IMR-90 (cell line): ENCODE results near the gene ETF1. TPM values are rescaled to one million over a fixed set of nuclear protein-coding genes. Genes with fewer than 3 reads are reported as not detected.

Experiments used
- ATAC-seq: fragments of 200-7000 bp; cut with Tn5 transposase; 2 replicates; pipeline ENCODE4 v1.9.1; 2020; ENCODE audit warnings: low read depth, mild to moderate bottlenecking, moderate library complexity
- BruUV-seq: library from RNA; stranded (reverse); fragments of 400-500 nt; replicated peaks from 2 replicates; lab custom pipeline; 2021; lab: Mats Ljungman, UMichigan
- CTCF ChIA-PET: fragments of 300-600 bp; formaldehyde crosslinking; extraction: SDS; loops from one replicate; lab custom pipeline; 2021; ENCODE audit warnings: antibody characterized with exemption; lab: Yijun Ruan, JAX
- POLR2A ChIA-PET: fragments of 300-600 bp; sonication (Branson Sonifier 250); formaldehyde crosslinking; loops from one replicate; lab custom pipeline; 2022; ENCODE audit warnings: antibody characterized with exemption; ENCODE audit not compliant: unreplicated experiment; lab: Charles Lee
- DNase-seq: peaks from one replicate; pipeline ENCODE4 v3.0.0; 2013
- H2AFZ ChIP-seq: replicated peaks from 2 replicates; pipeline ENCODE3; 2013; ENCODE audit warnings: low read length, mild to moderate bottlenecking; ENCODE audit not compliant: poor library complexity
- H2AK5ac ChIP-seq: 2 replicates; pipeline ENCODE4 v1.6.1; 2013; ENCODE audit warnings: low read depth, low read length, inconsistent platforms
- H2AK9ac ChIP-seq: replicated peaks from 2 replicates; pipeline ENCODE3; 2013; ENCODE audit warnings: mild to moderate bottlenecking, low read depth, low read length, moderate library complexity; ENCODE audit not compliant: poor library complexity
- H2BK120ac ChIP-seq: 2 replicates; pipeline ENCODE4 v1.6.1; 2013; ENCODE audit warnings: low read depth, low read length, inconsistent platforms
- H2BK15ac ChIP-seq: 3 replicates; pipeline ENCODE4 v1.6.1; 2013; ENCODE audit warnings: low read depth, low read length, inconsistent platforms
- H2BK20ac ChIP-seq: 2 replicates; pipeline ENCODE4 v1.6.1; 2013; ENCODE audit warnings: low read depth, mild to moderate bottlenecking, inconsistent platforms, low read length, moderate library complexity
- H2BK5ac ChIP-seq: 2 replicates; pipeline ENCODE4 v1.6.1; 2013; ENCODE audit warnings: mild to moderate bottlenecking, low read depth, low read length, inconsistent platforms; ENCODE audit not compliant: poor library complexity, severe bottlenecking
- H3K14ac ChIP-seq: replicated peaks from 2 replicates; pipeline ENCODE4 v1.6.1; 2013; ENCODE audit warnings: low read depth, low read length, inconsistent platforms
- H3K18ac ChIP-seq: 2 replicates; pipeline ENCODE4 v1.6.1; 2013; ENCODE audit warnings: low read depth, low read length, control low read depth
- H3K23ac ChIP-seq: 2 replicates; pipeline ENCODE4 v1.6.1; 2013; ENCODE audit warnings: low read depth, low read length, inconsistent platforms
- H3K27ac ChIP-seq: 2 replicates; pipeline ENCODE4 v1.5.1; 2013; ENCODE audit warnings: mild to moderate bottlenecking, control low read depth, low read length; ENCODE audit not compliant: insufficient read depth
- H3K27me3 ChIP-seq: 2 replicates; pipeline ENCODE4 v1.6.1; 2013; ENCODE audit warnings: low read length; ENCODE audit not compliant: control insufficient read depth, insufficient read depth
- H3K36me3 ChIP-seq: 2 replicates; pipeline ENCODE4 v1.6.1; 2013; ENCODE audit warnings: low read length, mixed read lengths; ENCODE audit not compliant: control insufficient read depth, insufficient read depth
- H3K4ac ChIP-seq: 2 replicates; pipeline ENCODE4 v1.6.1; 2013; ENCODE audit warnings: low read depth, low read length, inconsistent platforms
- H3K4me1 ChIP-seq: 2 replicates; pipeline ENCODE4 v1.6.1; 2013; ENCODE audit warnings: low read length, mixed read lengths; ENCODE audit not compliant: control insufficient read depth, insufficient read depth
- H3K4me2 ChIP-seq: 2 replicates; pipeline ENCODE4 v1.6.1; 2013; ENCODE audit warnings: low read depth, mild to moderate bottlenecking, control low read depth, low read length, moderate library complexity
- H3K4me3 ChIP-seq: 2 replicates; pipeline ENCODE4 v1.5.1; 2013; ENCODE audit warnings: low read depth, mild to moderate bottlenecking, control low read depth, low read length, moderate library complexity; ENCODE audit not compliant: insufficient read depth
- H3K56ac ChIP-seq: 2 replicates; pipeline ENCODE4 v1.6.1; 2013; ENCODE audit warnings: low read length, inconsistent platforms; ENCODE audit not compliant: insufficient read depth; ENCODE audit errors: extremely low read depth
- H3K79me1 ChIP-seq, 2 experiments: 2 replicates each; pipeline ENCODE4 v1.6.1; 2013; ENCODE audit warnings: low read length in 2 of 2, inconsistent platforms in 1 of 2, low read depth in 1 of 2
- H3K9ac ChIP-seq: 2 replicates; pipeline ENCODE4 v1.6.1; 2013; ENCODE audit warnings: low read depth, low read length, control low read depth
- H3K9me1 ChIP-seq: 2 replicates; pipeline ENCODE4 v1.6.1; 2013; ENCODE audit warnings: low read length, inconsistent platforms; ENCODE audit not compliant: insufficient read depth
- H3K9me3 ChIP-seq: 2 replicates; pipeline ENCODE4 v1.6.1; 2013; ENCODE audit warnings: low read length; ENCODE audit not compliant: control insufficient read depth, insufficient read depth
- H4K20me1 ChIP-seq: 2 replicates; pipeline ENCODE4 v1.6.1; 2013; ENCODE audit warnings: low read length, inconsistent platforms; ENCODE audit not compliant: insufficient read depth
- H4K5ac ChIP-seq: 2 replicates; pipeline ENCODE4 v1.6.1; 2013; ENCODE audit warnings: mild to moderate bottlenecking, low read depth, low read length, control low read depth
- H4K8ac ChIP-seq, 2 experiments: 2 replicates each; pipeline ENCODE4 v1.6.1; 2013; ENCODE audit warnings: low read depth in 2 of 2, low read length in 2 of 2, control low read depth in 1 of 2, inconsistent platforms in 1 of 2
- H4K91ac ChIP-seq: 2 replicates; pipeline ENCODE4 v1.6.1; 2013; ENCODE audit warnings: low read depth, low read length, inconsistent platforms; ENCODE audit not compliant: insufficient read depth
- BHLHE40 ChIP-seq: fragments of 150-350 bp; IDR thresholded peaks from 2 replicates; pipeline ENCODE4 v1.6.1; 2016; ENCODE audit warnings: mild to moderate bottlenecking, low read depth, low read length
- CEBPB ChIP-seq: IDR thresholded peaks from 2 replicates; pipeline ENCODE4 v1.6.1; 2012; ENCODE audit warnings: low read depth, low read length, improper control_type of control experiment
- FOS ChIP-seq: fragments of 150-350 bp; IDR thresholded peaks from 2 replicates; pipeline ENCODE4 v1.6.1; 2016; ENCODE audit warnings: low read depth, low read length
- RFX5 ChIP-seq: IDR thresholded peaks from 2 replicates; pipeline ENCODE4 v1.8.0; 2012; ENCODE audit warnings: low read depth, mild to moderate bottlenecking, low read length, moderate library complexity
- SMC3 ChIP-seq: fragments of 150-350 bp; IDR thresholded peaks from 2 replicates; pipeline ENCODE4 v1.6.1; 2016; ENCODE audit warnings: low read depth, mild to moderate bottlenecking, antibody characterized with exemption, low read length, moderate library complexity
- WGBS, 2 experiments: methylation state at CpG; one replicate each; pipeline versions ENCODE4 v1.1.5 to v1.1.7; 2013; ENCODE audit warnings: missing lambda C conversion rate in 2 of 2; ENCODE audit not compliant: insufficient read length in 1 of 2; ENCODE audit errors: extremely low coverage in 2 of 2; 5-methylcytosine and 5-hydroxymethylcytosine counted together
- dilution Hi-C: fragments of 300-500 bp; cut with HindIII; formaldehyde crosslinking; loops from one replicate; pipeline ENCODE4 v1.14.3; 2018; ENCODE audit warnings: low sequenced_read_pairs; ENCODE audit not compliant: unreplicated experiment
- in situ Hi-C: fragments of 300-500 bp; cut with MboI; formaldehyde crosslinking; loops from 3 replicates; pipeline ENCODE4 v1.14.3; 2019; ENCODE audit warnings: low sequenced_read_pairs, inconsistent platforms, mixed read lengths
- intact Hi-C: fragments of 100-400 bp; cut with micrococcal nuclease; formaldehyde crosslinking; loops from 2 replicates; pipeline ENCODE4 v1.10.0; 2022
- polyA plus RNA-seq, 3 experiments: library from polyadenylated mRNA; depleted of rRNA; stranded (reverse); fragments of >200 nt; gene quantifications; 2 replicates each; pipeline ENCODE4 v1.2.3, GENCODE V29; 2012; ENCODE audit warnings: low replicate concordance in 1 of 3
- total RNA-seq: library from RNA; depleted of rRNA; stranded (reverse); fragments of >200 nt; gene quantifications from 2 replicates; pipeline ENCODE4 v1.2.3, GENCODE V29; 2012
- TF ChIP-seq, protein P1 (sequence below): fragments of 150-350 bp; IDR thresholded peaks from 2 replicates; pipeline ENCODE4 v1.6.1; 2016; ENCODE audit warnings: low read depth, mild to moderate bottlenecking, low read length, moderate library complexity, borderline replicate concordance
- TF ChIP-seq, protein P2 (sequence below): fragments of 150-350 bp; IDR thresholded peaks from 2 replicates; pipeline ENCODE4 v1.6.1; 2017; ENCODE audit warnings: mild to moderate bottlenecking, antibody characterized with exemption, low read length, low read depth

ETF1 gene
- total and polyA plus RNA-seq, 2 of the 4 experiments (the other 2 are of a cell fraction) = 53.2 to 126 TPM

DNA sequence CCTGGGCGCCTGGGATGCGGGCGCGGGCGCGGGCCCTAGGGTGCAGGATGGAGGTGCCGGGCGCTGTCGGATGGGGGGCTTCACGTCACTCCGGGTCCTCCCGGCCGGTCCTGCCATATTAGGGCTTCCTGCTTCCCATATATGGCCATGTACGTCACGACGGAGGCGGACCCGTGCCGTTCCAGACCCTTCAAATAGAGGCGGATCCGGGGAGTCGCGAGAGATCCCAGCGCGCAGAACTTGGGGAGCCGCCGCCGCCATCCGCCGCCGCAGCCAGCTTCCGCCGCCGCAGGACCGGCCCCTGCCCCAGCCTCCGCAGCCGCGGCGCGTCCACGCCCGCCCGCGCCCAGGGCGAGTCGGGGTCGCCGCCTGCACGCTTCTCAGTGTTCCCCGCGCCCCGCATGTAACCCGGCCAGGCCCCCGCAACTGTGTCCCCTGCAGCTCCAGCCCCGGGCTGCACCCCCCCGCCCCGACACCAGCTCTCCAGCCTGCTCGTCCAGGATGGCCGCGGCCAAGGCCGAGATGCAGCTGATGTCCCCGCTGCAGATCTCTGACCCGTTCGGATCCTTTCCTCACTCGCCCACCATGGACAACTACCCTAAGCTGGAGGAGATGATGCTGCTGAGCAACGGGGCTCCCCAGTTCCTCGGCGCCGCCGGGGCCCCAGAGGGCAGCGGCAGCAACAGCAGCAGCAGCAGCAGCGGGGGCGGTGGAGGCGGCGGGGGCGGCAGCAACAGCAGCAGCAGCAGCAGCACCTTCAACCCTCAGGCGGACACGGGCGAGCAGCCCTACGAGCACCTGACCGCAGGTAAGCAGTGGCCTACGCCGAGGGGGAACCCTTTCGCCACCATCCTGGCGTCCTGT lies 77.5 kb downstream of the ETF1 start, which contains the start of gene EGR1:
EGR1 (plus strand) TSS at position 219 of the 864 bp plus-strand sequence; CDS start at position 502, 283 bp downstream.
- H3K9ac ChIP-seq = peak within 1 kb of the TSS; percentile 65
- H2AK9ac ChIP-seq = peak within 1 kb of the TSS; percentile 98
- DNase-seq = peak; percentile 94
- H2AFZ ChIP-seq = peak within 1 kb of the TSS; percentile 100
- ATAC-seq = peak; percentile 56
- H3K18ac ChIP-seq = peak within 1 kb of the TSS; percentile 12; the same call in 1 of the 2 replicates
- H4K8ac ChIP-seq = peak within 1 kb of the TSS; percentile 59 to 94
- H3K4ac ChIP-seq = peak within 1 kb of the TSS; percentile 89
- peak within 1 kb of the TSS; percentile 4; the same call in 1 of the 2 replicates for H4K5ac ChIP-seq
- H2BK120ac ChIP-seq = peak within 1 kb of the TSS; percentile 52; the same call in 1 of the 2 replicates
- CTCF ChIA-PET = interaction anchor here (0.5 to 2.2 kb wide), 5 partner anchors 10 to 83 kb away, joined by 3 to 10 read pairs (median 5); no protein-coding TSS in a partner anchor
- H3K4me2 ChIP-seq = peak within 1 kb of the TSS; percentile 79
- no peaks in the 10 kb centered on the region for H3K27me3 ChIP-seq
- peak within 1 kb of the TSS; percentile 88 for H3K27ac ChIP-seq
- H3K4me1 ChIP-seq = peaks cover 12% of the 10 kb centered on the region; the same call in 1 of the 2 replicates
- BruUV-seq = no TSS peak
- H3K9me1 ChIP-seq = peaks cover 23% of the 10 kb centered on the region
- H3K4me3 ChIP-seq = peak within 1 kb of the TSS; percentile 66
- H2AK5ac ChIP-seq = peak within 1 kb of the TSS; percentile 86
- in situ Hi-C loops = no loop called here
- peaks cover 13 to 38% of the 10 kb centered on the region in 2 experiments for H3K79me1 ChIP-seq
- H2BK5ac ChIP-seq = peak within 1 kb of the TSS; percentile 78
- POLR2A ChIA-PET = interaction anchor here (0.5 to 1.4 kb wide), 8 partner anchors 12 to 828 kb away, joined by 3 to 7 read pairs (median 6); partner anchors contain the start of genes ETF1, KIF20A and MATR3
- intact Hi-C loops = no loop called here
- TF ChIP-seq CEBPB = no peak
- no peak for TF ChIP-seq SMC3
- TF ChIP-seq, protein P1, sequence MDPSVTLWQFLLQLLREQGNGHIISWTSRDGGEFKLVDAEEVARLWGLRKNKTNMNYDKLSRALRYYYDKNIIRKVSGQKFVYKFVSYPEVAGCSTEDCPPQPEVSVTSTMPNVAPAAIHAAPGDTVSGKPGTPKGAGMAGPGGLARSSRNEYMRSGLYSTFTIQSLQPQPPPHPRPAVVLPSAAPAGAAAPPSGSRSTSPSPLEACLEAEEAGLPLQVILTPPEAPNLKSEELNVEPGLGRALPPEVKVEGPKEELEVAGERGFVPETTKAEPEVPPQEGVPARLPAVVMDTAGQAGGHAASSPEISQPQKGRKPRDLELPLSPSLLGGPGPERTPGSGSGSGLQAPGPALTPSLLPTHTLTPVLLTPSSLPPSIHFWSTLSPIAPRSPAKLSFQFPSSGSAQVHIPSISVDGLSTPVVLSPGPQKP = peak; percentile 29; the same call in 1 of the 2 replicates
- TF ChIP-seq RFX5 = no peak
- 0 out of 2 replicates have a peak, but pooled peaks have one; percentile 2 for TF ChIP-seq FOS
- TF ChIP-seq, protein P2, sequence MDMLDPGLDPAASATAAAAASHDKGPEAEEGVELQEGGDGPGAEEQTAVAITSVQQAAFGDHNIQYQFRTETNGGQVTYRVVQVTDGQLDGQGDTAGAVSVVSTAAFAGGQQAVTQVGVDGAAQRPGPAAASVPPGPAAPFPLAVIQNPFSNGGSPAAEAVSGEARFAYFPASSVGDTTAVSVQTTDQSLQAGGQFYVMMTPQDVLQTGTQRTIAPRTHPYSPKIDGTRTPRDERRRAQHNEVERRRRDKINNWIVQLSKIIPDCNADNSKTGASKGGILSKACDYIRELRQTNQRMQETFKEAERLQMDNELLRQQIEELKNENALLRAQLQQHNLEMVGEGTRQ = peak; percentile 81
- peak; percentile 80 for TF ChIP-seq BHLHE40
- H3K56ac ChIP-seq = peak within 1 kb of the TSS; percentile 88
- dilution Hi-C loops = no loop called here
- H2BK20ac ChIP-seq = no peak within 1 kb of the TSS
- WGBS, 2 experiments = 0% methylated on average over 55 of the region's 85 CpGs; no CpG with 5 or more reads in 1 of the 2 experiments
- H3K36me3 ChIP-seq = peaks cover 18% of the 10 kb centered on the region
- H3K23ac ChIP-seq = peak within 1 kb of the TSS; percentile 74; the same call in 1 of the 2 replicates
- H4K91ac ChIP-seq = peak within 1 kb of the TSS; percentile 75
- H3K14ac ChIP-seq = peak within 1 kb of the TSS; percentile 71
- peak within 1 kb of the TSS; percentile 48; the same call in 1 of the 3 replicates for H2BK15ac ChIP-seq
- no peaks in the 10 kb centered on the region for H3K9me3 ChIP-seq
- H4K20me1 ChIP-seq = peaks cover 50% of the 10 kb centered on the region
